HTR-8/SVneo (cell line): ENCODE results near the gene METTL24.
"Not testable (repeated sequence)": the region's sequence is repeated elsewhere in the genome, so short reads cannot be mapped to it uniquely, and the experiment has no call there.

ENCODE experiments used
- DNase-seq: peaks from one replicate; pipeline ENCODE4 v3.0.0; 2011; ENCODE audit warnings: low spot score, mixed read lengths; ENCODE audit not compliant: insufficient read length
- FAIRE-seq: peaks from 2 replicates; lab custom pipeline; 2011; peaks lifted over from hg19 to GRCh38; lab: Jason Lieb, UNC

METTL24 gene

DNA sequence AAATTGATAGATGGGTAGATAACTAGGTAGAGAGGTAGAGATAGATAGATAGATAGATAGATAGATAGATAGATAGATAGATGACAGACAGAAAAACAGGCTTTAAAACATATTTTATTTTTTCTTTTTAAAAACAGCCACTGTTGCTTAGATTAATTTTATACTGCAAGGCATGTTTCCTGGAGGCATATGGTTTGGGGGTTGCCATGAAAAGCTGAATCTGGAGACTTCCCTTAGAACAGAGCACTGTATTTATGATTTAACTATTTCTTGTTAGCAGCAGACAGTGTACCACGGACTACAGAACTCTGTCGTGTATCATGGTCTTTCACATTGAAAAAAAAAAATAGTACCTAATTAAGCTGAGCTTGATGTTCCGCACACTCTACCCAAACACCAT lies 38.8 kb downstream of the METTL24 start:
- DNase-seq: no peak

DNA sequence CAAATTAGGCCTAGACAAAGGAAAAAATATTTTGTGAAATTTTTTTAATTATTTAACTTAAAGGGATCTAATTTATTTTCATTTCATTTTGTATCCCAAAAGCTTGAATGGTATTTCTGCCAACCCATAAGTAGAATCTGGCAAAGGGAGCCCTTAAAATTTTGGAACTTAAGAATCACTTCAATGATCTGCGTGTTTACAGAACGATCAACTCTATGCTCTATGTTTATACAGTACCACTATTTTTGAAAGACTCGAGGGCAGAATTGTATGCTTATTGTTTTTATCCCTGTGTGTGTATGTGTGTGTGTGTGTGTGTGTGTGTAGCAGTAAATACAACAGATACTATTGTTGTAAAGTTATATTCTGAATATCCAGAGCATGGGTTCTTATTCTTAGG lies 39.2 kb downstream of the METTL24 start:
- FAIRE-seq (no peak), DNase-seq (no peak)

More for the DNA sequence above, 38.8 kb downstream of the METTL24 start:
- no peak for FAIRE-seq

DNA sequence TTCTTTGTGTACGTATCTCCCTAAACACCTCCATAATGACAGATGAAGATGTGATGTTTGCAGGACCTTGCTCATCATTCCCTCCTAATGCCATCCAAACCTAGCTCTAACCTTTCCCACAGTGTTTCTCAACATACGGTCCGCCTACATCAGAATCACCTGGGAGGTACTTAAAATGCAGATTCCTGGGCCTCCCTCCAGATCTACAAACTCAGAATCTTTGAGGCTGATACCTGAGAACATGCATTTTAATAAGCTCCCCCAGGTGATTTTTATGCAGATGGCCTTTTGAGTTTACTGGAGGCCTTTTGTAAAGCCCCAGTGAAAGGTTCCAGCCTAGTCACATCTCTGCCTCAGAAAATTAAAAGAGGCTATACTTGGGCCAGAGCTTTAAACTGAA lies 40.5 kb downstream of the METTL24 start:
- FAIRE-seq (no peak), DNase-seq (no peak)

DNA sequence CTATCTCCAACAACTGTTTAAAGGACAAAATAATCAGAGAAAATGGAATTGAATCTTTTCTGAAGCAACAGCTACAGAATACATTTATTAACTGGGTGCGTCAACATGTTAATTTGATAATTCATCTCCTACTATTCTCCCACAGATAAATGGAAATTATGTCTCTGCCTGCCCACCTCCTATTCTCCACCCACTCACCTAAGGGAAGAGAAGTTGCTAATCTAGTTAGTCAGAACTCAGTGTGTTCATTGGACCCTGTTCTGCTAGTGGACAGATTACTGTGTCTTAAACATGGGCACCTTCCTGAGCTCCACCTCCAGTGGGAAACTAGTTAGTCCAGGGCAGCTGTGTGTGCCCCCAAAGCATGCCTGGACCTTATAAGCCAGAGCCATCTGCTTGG lies 41.0 kb downstream of the METTL24 start:
- DNase-seq: no peak
- FAIRE-seq: no peak

DNA sequence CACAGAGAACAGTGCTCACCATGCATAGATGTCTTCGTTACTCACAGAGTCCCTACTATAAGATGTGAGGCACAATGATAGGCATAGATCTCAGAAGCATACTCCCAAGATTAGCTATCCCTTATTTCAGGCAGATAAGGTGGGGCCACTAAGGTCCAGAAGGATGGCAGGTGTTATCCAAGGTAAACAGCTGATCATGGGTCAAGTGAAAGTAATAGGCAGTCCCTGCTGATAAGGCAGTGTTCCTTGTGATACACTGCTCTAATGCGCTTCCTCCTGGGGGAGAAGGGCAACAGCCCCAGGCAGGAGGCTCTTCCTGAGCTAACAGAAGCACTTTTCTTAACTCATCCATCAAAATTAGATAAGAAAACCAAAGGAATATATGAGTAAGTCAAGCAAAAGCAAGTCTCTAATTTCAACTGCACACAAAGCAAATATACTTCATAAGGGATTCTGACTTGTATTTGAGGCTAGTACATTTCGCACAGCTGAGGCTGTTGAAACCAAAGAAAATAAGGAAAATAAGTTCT lies 42.2 kb downstream of the METTL24 start:
- DNase-seq (no peak), FAIRE-seq (no peak)

DNA sequence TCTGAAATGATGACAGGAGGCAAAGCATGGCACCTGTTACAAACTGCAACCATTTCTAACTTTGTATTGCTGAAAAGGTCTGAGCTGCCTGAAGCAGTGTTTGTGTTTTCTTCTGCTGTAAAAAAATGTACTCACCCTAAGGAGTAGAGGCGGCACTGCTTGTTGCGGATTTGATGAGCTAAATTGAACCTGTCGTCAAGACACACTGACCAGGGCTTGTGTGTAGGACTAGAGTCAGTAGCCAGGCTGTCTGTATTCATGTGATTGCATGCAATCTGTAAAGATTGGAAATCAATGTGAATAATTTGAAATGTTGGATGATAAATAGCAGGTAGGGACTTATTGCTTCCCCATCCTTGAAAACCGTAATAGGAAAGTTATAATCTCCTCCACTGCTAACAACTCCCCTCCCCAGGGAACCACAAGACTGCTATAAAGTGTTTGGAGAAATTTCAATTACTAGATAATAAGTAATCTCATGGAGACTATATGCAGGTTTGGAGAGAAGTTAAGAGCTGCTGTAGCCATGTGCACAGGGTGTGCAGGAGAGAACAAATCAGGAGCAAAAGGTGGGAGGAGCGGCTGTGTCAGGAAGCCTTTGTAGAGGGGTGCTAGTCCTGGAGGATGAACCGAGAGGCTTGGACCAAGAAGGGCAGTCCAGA lies 42.8 kb downstream of the METTL24 start:
- no peak for FAIRE-seq
- no peak for DNase-seq

DNA sequence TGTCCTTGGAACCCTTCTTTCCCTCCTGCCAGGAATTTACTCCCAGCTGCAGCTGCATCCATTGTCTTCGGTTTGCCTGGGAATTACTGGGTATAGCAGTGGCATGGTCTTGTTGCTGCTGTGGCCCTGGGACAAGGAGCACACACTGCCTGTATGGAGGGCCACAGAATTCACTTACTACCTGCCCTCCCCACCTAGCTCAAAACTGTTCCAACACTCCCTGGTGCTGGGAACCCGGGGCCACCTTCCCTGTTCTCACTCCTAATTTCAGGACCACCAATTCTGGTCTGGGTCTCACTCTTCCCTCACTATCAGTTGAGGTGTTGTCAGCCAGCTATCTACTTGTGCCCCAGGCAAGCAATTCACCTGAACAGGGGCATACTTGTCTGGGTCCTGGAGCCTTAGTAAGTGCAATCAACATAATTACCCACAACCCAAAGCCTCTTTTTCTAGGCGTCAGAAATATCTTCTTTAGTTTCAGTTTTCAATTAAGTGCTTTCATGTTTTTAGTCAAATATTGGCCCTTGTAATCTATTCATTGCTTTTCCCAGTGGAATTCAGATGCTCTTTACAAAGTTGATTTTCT lies 47.2 kb downstream of the METTL24 start:
- DNase-seq (no peak), FAIRE-seq (no peak)

DNA sequence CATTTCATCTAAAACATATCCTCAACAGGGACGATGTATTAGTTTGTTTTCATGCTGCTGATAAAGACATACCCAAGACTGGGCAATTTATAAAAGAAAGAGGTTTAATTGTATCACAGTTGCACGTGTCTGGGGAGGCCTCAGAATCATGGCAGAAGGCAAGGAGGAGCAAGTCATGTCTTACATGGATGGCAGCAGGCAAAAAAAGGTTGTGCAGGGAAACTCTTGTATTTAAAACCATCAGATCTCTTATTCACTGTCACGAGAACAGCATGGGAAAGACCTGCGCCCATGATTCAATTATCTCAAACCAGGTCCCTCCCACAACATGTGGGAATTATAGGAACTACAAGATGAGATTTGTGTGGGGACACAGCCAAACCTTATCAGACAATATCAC lies 48.7 kb downstream of the METTL24 start:
- FAIRE-seq, DNase-seq: not testable (repeated sequence)

DNA sequence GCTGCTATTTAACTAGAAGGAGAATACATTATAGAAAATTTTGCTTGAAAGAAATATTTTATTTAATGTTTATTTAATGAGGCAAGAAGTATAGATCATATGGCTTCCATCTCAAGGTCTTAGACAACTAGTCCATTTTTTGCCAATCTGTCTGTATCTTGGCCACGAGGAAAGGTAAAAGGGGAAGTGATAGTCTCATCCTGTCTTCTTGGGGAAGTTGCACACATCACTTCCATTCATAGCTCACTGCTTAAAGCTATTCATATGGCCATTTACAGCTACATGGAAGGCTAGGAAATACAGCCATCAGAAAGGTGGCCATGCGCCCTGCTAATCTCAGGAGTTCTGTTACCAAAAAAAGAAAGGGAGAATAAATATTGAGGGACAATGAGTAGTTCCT lies 50.8 kb downstream of the METTL24 start:
- DNase-seq (no peak), FAIRE-seq (no peak)

DNA sequence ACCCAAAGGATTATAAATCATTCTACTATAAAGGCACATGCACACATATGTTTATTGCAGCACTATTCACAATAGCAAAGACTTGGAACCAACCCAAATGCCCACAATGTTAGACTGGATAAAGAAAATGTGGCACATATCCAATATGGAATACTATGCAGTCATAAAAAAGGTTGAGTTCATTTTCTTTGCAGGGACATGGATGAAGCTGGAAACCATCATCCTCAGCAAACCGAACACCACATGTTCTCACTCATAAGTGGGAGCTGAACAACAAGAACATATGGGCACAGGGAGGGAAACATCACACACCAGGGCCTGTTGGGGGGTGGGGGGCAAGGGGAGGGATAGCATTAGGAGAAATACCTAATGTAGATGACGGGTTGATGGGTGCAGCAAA lies 52.3 kb downstream of the METTL24 start:
- FAIRE-seq, DNase-seq: not testable (repeated sequence)

DNA sequence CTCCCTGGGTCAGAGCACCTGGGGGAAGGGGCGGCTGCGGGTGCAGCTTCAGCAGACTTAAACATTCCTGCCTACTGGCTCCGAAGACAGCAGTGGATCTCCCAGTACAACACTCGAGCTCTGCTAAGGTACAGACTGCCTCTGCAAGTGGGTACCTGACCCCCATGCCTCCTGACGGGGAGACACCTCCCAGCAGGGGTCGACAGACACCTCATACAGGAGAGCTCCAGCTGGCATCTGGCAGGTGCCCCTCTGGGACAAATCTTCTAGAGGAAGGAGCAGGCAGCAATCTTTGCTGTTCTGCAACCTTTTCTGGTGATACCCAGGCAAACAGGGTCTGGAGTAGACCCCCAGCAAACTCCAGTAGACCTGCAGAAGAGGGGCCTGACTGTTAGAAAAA lies 54.5 kb downstream of the METTL24 start:
- not testable (repeated sequence) for DNase-seq, FAIRE-seq

DNA sequence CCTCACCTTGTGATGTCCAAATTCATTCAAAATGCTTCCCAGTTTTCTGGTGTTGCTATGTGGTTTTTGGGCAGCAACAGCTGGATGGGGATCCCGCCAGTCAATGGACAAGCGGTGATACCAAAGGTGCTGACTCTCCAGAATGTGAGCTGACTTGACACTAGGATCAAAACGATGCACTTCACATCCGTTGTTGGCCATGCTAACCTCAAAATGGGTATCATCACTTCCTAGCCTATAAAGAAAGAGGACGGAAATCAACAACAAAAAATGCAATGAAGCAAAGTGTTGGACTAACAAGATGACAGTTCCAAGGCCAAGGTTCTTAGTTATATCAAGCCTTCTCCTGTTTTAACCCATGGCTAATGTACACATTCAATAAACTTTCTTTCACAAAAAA lies 59.2 kb downstream of the METTL24 start:
- no peak for FAIRE-seq
- no peak for DNase-seq

DNA sequence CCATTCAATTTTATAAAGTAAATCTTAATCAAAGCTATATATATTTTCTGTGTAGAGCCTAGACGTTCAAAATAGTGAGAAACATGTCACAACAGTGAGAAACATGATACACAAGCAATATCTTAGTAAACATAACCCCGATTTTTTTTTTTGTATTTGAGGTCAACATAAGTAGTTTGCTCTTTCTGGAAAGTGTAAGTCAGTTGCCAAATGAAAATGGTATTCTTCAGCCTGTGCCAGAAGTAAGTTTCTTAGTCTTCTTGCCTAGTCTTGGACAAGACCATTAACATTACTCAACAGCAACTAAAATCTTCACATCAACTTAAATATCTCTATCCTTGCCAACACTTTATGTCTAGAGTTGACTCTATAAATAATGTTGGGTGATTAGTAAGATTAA lies 59.7 kb downstream of the METTL24 start:
- DNase-seq: no peak
- FAIRE-seq: no peak

DNA sequence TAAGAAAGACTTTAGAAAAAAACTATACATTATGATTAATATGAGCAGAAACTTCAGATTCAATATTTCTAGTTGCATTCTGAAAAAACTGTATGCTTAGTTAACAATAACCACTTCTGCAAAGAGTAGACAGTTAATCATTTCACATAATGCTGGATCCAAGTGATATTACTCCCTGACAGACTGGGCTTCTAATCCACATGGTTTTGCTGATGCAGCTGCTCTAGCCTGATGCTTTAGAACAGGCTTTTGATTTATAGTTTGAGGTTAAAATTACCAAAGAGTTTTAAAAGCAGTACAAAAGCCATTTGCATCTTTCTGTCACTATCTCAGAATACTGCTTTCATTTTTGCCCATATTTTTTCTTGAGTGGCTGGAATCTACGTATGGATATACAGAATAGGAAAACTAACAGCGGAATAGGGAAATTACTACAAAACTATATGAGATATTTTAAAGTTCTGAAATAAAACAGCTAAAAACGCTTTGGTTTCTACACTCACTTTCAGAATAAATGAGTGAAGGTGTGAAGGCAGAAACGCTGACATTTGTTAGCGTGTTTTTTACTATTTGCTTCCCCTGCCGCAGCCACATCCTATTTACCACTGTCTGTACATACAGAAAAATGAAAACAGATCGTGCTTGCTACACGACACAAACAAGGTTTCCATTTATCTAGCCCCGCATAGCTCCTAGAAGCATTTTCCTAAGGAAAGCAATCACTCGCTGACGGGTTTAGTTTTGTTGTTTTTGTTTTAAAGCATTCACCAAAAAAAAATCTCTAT lies 61.7 kb downstream of the METTL24 start:
- DNase-seq (no peak), FAIRE-seq (no peak)

DNA sequence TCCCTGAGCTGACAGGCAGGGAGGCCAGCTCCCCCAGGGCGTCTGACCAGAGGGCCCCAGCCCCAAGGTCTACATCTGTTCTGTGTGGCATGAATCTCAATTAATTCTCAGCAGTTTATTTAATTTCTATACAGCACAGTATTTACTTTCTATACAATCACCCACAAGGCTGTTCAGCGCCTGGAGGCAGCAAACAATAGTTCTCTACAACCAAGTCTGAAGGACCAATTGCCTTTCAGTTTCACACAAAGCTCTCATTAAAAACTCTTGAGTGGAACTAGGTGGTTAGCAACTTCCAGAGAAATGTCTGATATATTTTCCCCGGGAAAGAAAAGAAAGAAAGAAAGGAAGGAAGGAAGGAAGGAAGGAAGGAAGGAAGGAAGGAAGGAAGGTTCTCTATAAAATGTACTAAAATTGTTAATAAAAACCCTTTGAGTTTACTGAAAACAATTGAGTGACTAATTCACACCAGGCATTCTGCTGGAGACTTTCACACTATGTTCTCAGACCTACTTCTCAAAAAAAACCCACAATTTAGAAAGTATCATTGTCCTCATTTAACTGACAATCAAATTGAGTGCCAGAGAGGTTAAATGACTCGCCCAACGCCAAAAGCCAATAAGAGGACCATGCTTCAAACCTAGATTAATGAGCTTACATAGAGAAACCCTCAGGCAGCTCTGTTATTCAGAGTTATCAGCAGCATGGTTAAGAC lies 62.5 kb downstream of the METTL24 start:
- FAIRE-seq (no peak), DNase-seq (no peak)

DNA sequence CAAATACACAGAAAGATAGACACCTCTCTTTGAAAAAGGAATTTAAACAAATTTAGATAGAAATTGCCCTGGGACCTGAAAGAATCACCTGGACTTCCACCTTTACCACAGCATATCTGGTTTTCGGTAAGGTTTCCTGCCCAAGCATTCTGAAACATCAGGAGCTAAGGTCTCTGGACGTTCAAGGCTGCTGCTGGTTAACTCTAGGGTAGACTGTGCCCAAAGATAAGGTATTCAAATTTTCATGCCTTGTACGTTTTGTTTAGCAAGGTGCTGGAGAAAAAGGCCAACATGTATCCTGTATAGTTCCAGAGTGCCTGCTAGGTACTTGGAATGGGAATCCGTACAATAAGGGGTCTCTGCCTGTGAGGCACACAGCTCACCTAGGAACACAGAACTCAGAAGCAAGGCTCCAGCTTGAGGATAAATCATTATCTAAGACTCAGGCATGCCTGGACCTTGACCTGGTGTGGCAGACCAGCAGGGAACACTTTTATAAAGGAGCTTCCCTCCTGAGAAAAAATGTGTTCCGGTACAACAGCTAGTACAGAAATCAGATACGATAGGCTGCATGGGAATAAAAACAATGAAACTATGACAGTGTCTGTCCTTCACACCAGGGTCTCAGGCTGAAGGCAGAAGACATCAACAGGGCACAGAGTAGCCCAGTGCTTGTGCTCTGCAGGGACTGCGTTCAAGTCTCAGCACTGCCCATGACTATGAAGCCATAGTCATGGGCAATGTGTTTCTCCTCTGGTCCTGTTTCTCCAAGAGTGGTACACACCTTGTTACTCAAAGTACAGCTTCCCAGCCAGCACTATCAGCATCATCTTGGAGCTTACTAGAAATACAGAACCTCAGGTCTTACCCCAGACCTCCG lies 70.4 kb downstream of the METTL24 start:
- FAIRE-seq: no peak
- DNase-seq: no peak

DNA sequence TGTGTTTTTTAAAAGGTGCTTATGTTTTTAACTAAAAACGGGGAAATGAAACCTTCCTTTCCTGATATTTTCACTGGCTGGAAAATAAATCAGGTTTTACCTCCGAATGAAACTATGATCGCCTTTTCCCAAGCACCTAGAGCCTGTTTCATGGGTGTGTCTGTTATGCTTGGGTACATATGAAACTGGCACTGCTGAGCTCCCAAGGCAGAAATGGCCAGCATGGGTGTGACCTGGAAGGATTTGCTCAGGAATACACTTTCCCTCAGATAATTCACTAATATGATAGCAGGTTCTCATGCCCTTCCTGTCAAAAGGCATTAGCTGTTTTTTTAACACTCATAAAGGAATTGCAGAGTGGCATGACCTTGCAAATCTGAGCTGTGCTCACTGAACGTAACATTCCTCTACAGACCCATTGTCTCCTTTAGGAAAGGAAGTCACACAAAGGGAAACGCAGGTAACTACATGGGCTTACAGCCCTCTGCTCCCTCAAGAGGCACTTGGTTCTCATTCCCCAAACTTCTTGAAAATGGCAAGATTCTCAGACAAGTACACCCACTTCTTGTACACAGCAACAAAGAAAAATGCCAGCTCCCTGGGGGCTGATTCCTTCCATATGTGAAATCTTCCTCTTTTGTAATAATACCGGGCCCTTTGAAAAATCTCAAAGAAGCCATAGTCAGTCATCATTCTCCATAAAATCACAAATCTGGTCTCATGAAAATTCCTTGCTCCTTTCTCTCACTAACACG lies 72.7 kb downstream of the METTL24 start:
- DNase-seq (no peak), FAIRE-seq (no peak)

DNA sequence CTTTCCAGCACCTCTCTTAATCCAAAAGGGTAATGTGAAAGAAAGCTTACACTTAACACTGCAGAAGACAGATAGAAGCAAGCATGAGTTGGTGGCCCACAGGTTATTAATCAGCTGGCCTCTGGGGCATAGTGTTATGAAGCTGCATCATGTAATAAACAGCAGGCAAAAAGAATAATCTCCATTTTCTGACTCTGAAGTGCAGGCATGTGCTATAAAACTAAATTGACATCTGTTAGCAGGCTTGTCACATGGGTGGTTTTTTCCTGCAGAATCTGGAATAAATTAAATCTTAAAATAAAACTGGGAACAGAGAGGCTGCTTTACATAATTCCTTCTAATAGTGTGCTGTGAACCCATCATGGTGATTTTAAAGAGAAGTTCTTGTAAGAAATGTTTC lies 73.3 kb downstream of the METTL24 start:
- FAIRE-seq: no peak

DNA sequence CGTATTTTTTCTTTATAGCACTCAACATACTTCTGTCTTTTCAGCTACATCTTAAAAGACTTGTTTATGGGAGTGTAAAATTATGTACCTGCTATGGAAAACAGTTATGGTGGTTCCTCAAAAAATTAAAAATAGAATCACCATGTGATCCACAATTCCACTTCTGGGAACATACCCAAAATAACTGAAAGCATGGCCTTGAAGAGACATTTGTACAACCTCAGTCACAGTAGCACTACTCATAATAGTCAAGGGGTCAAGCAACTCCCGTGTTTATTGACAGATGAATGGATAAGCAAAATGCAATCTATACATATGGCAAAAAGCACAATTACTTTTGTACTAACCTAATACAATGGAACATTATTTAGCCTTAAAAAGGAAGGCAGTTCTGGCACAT lies 74.5 kb downstream of the METTL24 start:
- no peak for FAIRE-seq

More for the DNA sequence above, 73.3 kb downstream of the METTL24 start:
- DNase-seq: no peak

More for the DNA sequence above, 74.5 kb downstream of the METTL24 start:
- no peak for DNase-seq
